Measurements from ENCODE around the gene SLC34A2.

SLC34A2 gene

DNA sequence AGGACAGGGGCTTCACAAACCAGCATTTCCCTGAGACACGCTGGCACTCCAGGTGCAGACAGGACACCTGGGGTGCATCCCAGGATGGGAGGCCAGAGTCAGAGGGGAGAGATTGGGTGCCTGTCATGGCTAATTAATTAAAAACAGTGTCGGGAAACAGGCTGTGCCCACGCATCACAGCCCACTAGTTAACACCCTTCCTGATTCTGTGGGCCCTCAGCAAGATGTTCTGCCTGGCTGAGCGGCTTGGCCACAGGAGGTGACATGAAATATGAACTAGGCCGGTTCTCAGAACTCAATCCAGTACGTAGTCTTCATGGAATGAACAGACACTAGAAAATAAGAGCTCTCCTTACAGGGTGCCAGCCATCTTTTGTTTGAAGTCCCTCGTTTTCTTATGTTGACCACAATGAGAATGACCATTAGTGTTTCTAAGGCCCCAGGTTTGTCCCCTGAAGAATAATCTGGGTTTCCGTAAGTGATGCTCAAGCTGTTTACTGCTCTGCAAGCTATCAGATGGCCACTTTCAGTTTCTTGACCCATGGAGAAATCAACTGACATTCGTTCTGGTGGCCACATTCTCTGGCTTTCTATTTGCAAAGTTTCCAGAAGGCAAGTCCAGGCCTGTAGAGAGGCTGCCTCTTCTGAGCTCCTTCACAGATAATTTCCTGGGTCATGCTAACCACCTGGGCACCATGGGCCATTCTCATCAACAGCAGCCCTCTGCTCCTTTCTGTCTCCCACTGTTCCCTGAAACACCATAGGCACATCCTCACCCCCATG lies 72.3 kb downstream of the SLC34A2 start:
- no peak for DNase-seq

Data from AML-193 (cell line).